Hematopoietic multipotent progenitor cell (in vitro differentiated cells): ENCODE measurements around the gene AKR1E2. TPM values are rescaled to one million over a fixed set of nuclear protein-coding genes. Genes with fewer than 3 reads are reported as not detected.

Experiments
- DNase-seq, 3 donors: peaks; one replicate each; pipeline ENCODE4 v3.0.0-alpha.2; 2011 to 2015; ENCODE audit warnings: low read depth in 2 of 3, low spot score in 2 of 3
- total RNA-seq: library from RNA; depleted of rRNA; stranded (reverse); fragments of >200 nt; gene quantifications from one replicate; pipeline ENCODE4 v1.2.3, GENCODE V29; 2012

Gene AKR1E2
- total RNA-seq, 1 donor: 31.5 TPM

DNA sequence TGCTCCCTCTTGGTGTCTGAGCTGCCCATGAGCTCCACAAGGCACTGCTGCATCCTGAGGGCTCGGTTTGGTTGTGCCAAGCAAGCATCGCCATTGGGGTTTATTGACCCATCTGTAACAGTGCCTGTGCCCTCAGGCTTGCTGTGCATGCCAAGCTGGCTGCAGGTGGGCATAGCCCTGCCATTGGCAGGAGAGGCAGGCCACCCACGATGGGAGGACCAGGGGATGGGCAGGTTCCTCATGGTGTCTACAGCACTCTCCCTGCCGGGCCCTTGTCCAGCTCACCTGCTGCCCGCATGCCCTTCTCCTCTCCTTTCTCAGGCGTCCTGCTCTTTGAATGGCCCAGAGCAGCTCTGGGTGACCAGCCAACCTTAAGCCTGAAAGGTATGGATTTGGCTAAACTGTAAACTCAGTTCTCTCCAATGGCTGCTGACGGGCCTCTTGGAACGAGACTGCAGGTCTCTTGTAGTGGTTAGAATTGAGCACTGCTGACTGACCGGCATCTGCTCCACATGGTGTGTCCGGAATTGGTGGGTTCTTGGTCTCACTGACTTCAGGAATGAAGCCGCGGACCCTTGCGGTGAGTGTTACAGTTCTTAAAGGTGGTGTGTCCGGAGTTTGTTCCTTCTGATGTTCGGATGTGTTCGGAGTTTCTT is 17.6 kb downstream of the AKR1E2 start:
- no peak for DNase-seq

DNA sequence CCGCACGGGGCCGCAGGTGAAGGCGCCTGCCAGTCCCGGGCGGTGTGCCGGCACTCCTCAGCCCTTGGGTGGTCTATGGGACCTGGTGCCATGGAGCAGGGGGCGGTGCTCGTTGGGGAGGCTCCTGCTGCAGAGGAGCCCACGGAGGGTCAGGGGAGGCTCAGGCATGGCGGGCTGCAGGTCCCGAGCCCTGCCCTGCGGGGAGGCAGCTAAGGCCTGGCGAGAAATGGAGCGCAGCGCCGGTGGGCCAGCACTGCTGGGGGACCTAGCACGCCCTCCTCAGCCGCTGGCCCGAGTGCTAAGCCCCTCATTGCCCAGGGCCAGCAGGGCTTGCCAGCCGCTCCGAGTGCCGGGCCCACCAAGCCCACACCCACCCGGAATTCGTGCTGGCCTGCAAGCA is 18.9 kb downstream of the AKR1E2 start:
- DNase-seq: no peak

DNA sequence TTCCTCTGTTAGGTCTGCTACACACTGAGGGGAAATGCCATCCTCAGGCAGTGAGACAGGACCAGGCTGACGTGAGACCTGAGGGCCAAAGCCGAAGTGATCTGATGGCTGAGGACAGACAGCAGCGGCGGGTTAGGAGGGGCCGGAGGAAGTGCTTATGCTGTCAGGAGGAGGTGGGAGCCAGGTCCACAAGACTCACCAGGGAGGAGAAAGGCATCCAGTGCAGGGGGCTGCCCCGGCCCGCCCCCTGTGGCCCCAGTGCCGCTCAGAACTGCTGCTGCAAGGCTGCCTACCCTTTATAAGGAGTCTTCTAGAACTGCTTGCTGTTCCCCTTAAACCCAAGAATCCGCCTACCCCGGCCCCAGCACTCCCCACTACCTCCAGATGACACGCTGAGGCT is 19.8 kb downstream of the AKR1E2 start:
- no peak for DNase-seq

DNA sequence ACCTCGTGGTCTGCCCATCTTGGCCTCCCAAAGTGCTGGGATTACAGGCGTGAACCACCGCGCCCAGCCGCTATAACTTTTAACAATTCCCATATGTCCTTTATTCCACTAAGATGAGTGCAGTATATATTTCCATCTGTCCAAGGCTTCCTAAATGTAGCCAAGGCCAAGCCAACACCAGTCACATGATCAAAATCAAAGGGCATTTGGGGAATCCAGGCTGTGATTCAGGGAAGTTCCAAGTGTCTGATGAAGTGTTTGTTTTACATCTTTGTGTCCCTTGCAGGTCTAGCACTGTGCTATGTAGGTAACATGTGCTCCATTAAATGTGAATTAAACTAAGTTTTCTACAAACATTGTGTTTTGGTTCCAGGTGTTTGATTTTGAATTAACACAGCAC is 20.8 kb downstream of the AKR1E2 start:
- no peak for DNase-seq

DNA sequence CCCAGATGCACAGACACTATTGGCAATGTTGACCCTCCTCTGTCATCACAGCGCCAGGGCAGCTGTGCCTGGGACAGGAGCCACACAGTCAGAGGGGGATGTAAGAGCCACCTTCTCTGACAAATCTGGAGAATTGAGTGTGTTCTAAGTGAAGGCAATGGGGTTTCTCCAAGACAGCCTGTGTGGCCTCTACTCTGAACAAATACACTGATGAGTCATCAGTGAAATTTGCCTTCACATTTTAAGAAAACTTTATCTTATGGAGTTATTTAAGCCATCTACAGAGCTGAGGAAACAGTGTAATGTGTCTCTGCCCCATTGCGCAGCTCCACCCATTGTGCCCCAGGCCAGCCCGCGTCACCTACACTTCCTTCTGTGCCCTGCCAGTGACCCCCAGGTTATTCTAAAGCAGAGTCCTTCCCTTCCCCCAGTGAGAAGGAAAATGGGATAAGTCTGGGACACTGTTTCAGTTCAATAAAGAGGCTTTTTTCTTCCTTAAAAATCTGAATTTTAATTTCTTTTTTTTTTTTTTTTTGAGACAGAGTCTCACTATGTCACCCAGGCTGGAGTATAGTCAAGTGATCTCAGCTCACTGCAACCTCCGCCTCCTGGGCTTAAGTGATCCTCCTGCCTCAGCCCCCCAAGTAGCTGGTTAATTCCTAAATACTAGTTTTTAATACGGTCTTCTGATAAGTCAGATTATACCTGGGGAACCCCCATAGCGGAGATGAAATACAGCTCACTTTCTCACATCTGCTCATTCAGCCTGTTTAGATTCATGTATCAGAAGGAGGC is 21.8 kb downstream of the AKR1E2 start:
- peak in 1 of 3 donors; percentile 57 for DNase-seq

DNA sequence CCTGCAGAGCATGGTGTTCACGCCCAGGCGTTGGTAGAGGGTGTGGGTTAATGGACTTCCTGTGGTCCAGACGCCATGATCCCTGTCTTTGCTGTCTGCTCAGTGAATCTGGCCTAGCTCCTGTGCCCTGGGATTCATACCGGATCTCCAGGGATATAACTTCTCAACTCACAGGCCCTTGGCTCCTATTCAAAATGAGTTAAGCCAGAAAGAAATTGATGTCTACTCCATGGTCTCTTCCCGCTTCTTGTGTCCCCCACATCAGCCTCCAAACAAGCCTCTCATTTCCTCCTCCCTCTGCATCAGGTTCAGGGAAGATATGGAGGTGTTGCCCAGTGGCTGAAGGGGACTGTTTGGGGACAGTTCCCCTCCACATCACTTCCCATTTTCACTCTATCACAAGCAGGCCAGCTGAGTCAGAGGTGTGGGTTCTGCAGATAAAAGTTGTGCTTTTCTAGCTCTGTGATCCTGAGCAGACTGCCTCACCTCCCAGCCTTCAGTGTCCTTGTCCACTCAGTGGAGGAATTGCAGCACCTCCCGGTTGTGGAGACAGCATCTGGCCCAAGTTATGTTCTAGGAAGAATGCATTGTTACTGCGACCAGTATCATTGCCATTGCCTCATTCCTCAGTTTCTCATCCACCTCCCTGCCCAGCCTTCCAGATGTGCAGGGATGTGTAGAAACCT is 22.5 kb downstream of the AKR1E2 start:
- DNase-seq: peak in 2 of 3 donors; percentile 62 to 63

DNA sequence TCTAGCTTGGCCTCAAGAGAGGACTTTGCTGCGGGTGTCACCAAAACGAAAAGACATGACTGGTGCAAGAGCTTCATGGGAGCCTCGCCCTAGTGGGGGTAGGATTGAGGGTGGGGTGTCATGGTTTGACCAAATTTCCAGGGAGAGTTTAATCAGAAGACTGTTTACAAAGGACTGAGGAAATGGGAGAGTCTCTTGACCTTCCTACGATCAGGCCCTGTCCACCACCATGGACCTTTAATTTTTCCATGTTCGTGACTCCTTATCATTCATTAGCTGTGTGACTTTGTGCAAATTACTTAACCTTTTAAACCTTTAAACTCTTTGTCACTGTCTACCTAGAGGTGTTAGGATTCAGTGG is 23.0 kb downstream of the AKR1E2 start:
- no peak for DNase-seq

DNA sequence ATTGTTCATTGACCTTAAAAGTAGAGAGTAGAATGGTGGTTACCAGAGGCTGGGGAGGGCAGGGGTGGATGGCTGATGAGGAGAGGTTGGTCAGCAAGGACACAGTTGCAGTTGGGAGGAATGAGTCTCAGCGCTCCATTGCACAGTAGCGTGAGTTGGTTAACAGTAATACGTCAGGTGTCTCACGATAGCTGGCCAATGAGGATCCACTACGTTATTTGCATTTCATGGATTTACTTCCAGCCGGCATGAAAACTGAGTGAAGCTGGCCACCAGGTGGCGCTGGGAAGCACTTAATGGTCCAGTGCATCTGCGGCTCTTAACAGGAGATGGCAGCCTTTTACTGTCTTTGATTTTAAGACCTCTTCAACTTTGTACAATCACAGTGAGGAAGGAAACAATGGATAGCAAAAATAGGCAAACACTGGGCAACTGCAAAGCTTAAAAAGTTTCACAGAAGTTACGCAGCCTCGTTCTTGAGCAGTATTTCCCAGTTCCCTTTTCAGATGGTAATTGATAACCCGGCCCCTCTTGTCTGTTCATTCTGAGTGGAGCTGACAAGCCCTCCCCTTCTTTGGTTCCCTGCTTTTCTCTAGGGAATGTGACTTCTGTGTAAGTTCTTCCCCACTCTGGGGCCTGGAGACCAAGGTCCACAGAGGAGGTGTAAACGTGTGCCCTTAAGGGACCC is 23.7 kb downstream of the AKR1E2 start:
- DNase-seq: peak; percentile 77 to 96 (median 93)

DNA sequence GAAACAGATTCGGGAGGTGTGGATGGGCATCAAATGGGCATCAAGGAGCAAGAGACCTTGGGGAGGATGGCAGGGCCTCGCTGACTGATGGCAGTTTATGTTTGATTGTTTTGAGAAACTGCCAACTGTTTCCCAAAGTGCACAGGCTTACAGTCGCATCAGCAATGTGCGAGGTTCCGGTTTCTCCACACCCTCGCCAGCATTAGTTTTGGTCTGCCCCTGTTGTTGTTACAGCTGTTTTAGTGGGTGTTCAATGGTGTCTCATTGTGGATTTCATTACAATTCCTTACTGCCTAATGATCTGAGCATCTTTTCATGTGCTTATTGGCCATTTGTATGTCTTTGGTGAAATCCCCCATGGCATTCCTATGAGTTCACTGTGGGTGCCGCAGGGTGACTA is 24.4 kb downstream of the AKR1E2 start:
- DNase-seq: no peak

DNA sequence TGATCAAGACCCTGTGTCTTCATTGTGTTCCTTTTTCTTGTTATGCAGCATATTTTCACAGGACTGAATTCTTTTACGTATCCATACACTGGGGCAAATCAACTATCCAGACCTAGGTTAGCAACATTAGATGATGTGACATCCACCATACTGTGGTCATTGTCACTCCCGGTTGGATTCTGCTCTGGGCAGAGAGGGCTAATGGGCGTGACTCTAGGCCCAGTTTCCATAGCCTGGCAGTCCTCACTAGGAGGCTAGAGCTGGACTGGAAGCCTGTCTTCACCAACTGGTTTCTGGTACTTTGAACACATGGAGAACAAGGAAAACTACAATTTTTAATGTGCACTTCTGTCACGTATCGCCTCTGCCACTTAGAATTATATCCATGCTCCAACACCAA is 25.2 kb downstream of the AKR1E2 start:
- DNase-seq: no peak

DNA sequence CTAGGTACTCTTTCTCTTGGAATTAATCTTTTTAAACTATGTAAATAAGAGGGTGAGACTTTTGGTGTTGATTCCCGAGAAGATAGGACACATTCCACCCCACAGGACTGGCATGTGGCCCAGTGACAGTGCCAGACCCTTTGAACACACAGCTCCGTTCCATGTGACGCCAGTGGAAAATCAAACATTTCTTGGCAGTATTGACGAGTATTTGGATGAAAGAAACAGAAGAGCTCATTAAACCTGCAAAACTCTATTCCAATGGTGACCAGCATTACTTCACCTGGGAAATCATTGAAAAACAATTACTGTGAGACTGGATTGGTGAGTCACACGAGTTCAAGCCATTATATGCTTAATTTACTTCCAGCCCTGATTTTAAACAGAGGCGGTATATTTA is 25.8 kb downstream of the AKR1E2 start:
- no peak for DNase-seq

DNA sequence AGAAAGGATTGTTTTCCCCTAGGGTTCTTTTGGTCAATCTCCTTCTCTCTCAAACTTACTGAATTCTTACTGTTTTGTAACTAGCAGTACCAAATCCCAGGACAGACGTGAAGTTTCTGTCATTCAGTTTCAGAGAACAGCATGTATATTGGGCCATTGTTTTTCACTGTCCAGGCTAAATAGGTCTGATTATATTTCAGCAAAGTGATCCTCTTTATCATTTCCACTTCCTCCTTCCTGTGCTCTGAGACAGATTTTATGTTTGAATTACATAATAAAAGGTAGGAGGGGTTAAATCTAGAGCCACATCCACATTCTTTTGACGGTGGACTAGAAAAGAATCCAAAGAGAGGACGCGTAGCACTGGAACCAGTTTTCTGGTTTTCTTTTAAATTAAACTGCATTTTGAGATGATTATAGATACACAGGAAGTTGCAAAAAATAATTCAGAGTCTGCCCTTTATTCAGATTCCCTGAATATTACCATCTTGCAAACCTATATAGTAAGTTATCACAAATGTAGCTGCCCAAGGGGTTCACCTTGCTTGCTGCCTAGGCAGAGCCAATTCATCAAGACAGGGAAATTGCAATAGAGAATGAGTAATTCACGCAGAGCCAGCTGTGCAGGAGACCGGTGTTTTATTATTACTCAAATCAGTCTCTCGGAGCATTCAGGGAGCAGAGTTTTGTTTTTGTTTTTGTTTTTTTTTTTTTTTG is 40.1 kb downstream of the AKR1E2 start:
- no peak for DNase-seq

DNA sequence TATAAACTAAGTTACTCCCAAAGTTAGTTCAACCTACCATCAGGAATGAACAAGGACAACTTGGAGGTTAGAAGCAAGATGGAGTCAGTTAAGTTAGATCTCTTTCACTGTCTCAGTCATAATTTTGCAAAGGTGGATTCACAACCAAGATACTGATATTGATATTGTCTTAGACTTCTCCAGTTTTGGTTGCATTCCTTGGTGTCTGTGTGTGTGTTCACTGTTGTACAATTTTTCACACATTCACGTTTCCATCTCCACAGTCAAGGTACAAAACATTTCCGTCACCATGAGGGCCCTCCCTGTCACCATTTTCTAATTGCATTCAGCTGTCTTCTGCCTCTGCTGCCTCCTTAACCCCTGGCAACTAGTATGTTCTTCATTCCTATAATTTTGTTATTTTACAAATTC is 41.1 kb downstream of the AKR1E2 start:
- no peak for DNase-seq

DNA sequence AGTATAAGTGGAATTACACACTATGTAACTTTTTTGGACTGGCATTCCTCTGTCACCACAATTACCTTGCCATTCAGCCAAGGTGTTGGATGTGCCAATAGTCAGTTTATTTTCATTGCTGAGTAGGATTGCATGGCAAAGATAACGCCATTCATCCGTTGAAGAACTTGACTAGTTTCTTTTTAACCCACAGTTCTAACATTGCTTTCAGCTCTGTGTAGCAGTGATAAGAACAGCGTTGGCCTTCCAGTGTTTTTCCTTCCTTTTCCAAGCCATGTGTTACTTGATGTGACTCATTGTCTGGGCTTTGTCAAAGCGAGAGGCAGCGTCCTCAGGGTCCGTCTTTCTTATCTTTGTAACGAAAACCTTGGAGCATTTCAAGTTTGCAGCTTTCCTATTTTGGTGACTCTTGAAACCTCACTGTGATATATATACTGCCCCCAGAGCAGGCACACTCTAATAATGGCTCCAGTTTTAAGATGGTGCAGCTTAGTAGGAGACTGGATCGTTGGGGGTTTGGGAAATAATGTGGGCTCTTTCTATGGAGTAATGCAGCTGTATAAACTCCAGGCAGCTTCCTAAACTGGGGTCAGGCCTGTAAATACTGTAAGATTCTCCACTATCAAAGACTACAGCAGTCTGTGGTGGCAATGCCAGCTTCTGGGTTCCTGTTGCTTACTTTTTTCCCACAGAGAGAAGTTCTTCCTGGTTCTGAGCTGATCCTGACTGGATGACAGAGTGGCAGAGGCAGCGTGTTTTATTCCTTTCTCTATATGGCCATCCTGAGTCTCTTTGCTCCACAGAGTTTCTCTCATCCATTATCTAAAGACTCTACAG is 41.7 kb downstream of the AKR1E2 start:
- DNase-seq: no peak

DNA sequence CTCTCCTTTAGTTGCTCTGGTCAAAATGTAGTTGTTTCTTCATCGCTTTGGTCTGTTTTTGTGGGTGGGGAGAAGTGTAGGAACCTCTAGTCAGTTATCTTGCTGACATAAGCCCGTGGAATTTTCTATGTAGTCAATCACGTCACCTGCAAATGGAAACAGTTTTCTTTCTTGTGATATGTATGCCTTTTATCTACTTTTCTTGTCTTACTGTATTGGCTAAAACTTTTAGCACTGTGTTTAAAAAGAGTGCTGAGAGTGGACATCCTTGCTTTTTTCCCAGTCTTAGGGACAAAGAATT is 42.3 kb downstream of the AKR1E2 start:
- no peak for DNase-seq

DNA sequence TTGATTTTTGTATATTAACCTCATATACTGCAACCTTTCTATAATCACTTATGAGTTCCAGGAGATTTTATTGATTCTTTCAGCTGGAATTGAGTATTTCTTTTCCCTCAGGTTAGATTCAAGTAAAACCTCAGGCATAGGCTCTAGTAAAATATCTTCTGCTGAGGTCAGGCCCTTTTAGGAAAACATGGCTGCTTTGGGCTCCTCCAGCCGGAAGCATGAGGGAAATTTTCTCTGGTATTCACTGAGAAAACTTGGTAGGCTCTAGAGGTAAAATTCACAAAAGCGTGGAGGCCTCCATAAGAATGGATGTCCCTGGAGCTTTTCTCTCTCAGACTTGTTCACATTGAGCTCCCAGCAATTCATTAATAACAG is 56.7 kb downstream of the AKR1E2 start:
- DNase-seq: no peak

DNA sequence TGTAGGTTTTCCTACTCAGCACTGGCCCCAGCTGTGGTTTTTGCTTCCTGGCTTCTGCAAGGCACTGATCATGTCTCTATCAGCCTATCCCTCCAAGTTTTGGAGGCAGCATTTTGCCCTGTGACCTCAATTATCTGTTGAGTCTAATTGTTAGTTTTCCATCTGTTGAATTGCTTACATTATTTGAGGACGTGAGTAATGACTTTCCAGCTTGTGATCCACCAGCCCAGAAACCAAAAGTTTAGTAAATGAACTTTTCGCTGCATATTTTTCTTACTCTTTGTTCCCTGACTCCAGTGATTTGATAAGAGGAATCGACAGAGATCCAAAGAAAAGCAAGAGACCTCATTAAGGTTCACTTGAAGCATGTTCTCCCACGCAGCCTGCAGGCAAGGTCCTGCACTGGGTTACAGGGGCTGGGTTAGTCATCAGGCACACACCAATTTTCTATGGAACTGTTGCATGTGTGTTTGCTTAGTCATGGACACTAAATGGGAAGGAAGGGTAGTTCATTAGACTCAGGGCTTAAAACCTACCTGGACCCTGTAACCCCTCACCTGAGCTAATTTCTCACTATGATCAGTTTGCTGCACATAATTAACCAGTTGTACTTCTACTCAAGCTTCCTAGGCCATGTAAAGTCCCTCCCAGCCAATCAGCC is 57.2 kb downstream of the AKR1E2 start:
- DNase-seq: no peak

DNA sequence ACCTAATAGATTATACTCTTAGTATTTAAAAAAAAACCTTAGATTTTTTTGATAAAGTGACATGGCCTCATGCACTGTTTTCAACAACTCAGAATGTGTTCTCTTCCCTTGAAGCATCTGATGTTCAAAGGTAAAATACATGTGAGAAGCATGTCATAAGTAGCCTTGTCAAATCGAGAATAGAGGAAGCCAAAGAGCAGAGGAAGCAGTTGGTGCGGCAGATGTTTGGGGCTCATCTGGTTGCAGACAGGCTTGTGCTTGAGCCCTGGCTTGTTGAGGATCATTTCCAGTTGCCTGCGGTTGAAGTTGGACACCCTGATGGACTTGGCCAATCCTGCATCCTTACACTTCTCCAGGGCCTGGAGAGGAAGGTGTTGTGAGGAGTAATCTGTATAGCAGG is 59.2 kb downstream of the AKR1E2 start:
- peak in 1 of 3 donors; percentile 79 for DNase-seq

DNA sequence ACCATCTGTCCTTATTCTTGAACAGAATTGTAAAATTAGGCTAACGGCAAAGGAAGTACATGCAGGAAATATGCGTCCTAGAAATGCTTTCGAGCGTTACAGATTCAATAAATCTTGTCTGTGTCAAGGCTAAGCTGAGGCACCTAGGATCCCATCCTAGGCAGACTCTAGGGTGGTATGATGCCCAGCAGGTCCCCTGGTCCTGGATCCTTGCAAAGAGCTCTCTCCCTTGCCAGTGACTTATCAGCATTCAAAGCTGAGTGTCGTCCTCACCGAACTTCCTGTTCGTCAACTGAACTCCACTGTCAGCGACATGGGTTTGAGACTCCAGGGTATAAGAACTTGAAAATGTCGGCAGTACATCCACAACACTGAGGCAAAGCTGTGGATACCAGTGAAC is 61.5 kb downstream of the AKR1E2 start:
- DNase-seq: peak in 1 of 3 donors; percentile 37

DNA sequence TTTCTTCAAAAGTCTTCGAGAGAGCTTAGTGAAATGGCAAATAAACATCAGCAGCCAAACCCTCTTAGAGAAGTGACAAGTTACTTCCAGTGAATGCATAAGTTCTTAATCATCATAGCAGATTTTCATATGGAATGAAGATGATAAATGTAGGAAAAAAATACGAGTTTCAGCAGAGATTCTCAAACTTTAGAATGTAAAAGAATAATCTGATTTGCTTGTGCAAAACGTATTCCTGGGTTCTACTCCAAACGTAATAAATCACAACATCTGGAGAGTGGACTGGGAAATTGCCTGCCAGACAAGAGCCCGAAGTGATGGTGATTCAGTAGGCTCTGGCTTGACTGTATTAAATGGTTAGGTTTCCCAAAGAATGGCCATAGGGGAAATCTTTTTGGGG is 62.2 kb downstream of the AKR1E2 start:
- DNase-seq: no peak
